ENCODE measurements around the gene DNAAF5.

DNAAF5 gene

DNA sequence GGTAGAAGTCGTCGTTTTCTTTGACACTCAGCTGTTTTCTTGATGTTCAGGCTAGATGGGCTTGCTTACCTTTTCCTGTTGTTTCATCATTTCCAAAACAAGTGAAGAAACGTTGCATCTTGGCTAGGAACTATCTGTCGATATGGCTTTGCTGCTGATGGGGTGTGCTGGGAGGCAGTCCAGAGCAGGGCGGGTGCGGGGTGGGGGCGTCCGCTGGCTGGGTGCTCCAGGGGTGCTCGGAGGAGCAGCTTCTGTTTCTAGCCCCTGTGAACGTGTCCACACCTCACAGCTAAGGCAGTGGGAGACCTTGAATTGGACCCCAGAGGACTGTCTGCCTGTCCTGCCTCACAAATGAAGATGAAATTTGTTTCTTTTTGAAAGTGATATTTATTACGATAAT lies 98.2 kb downstream of the DNAAF5 start:
- intact Hi-C loops (cut with DNase I) = no loop called here
- peak in 4 of 10 donors; percentile 5 to 47 (median 14) for DNase-seq

DNA sequence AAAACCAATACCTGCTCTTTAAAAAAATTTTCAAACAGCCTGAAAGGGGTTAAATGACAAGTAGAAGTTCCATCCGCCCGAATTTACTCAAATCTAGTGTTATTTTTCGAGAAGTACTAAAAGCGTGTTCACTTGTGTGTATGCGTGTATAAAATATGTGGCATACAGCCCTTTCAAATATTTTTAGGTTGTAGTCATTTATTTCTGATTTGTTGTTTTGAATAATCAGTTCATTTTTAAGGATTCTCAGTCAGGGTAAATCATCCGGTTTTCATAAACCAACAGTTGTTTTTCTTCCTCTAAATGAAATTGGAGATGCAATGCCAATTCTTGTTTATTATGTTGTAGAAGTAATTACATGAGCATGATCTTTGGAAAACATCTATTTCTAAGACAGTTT lies 98.9 kb downstream of the DNAAF5 start:
- intact Hi-C loops (cut with DNase I) = no loop called here
- no peak for DNase-seq

DNA sequence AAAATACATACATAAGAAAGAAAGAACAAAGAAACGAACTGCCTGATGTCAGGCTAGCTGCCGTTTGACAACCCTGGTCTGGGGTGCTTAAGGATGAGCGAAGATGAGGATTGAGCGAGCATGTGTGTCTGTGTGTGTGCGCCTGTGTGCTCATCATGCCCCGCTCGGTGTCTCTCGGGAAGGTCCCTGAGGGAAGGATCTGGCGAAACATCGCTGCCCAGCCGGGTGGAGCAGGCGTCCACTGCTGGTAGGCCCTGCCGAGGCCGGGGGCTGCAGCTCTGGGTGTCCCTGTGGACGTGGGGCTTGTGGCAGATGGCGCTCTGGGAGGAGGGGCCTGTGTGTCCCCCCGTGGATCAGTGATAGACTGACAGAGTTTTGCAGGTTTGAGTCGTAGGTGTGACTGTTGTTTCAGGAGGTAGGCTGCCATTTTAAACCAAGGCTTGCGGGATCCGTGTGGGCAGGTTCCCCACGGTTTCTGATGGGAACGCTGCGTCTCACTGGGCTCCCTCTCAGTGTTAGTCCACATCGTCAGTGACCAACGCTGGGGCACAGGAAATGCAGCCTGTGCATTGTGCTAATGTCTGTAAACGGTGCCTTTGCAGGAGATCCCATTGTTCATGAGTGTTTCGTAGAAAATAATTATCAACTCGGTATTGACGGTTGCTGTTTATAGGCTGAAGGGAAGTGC lies 99.9 kb downstream of the DNAAF5 start:
- DNase-seq = peak in 3 of 10 donors; percentile 81 to 83 (median 82)
- intact Hi-C loops (cut with DNase I) = no loop called here

DNA sequence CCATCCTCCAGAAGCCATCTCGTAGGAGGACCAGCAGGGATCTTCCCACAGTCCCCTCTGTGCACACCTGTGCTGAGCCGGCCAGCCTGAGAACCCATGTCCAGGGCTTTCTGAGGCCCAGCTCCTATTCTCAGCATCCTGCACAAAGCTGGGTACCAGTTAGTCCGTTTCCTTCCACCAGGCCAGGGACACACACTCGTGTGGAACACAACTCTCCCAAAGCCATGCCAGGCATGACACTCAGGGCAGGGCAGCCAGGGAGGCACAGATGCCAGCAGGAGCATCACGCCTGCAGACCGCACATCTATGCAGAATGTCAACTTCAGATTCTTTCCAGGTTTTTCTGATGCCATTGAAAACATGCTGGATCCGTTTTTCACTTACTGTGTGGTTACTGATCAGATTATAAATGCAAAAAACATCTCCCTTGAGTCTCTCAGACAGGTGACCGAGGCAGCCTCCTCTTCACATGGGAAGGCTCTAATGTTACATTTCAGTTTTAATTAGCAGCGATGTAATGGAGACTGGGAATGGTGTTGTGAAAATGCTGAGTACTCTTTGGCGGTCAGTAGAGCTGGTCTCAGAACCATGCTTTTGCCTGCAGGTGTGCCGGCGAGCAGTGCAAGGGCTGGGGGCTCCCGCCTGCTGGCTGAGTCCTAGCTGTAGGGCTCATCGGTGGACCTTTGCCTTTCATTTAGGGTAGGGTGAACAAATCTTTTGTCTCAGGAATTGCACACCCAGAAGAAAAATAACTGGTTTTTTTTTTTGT lies 102.5 kb downstream of the DNAAF5 start:
- intact Hi-C loops (cut with DNase I) = no loop called here
- DNase-seq = peak in 2 of 10 donors; percentile 37 to 70

DNA sequence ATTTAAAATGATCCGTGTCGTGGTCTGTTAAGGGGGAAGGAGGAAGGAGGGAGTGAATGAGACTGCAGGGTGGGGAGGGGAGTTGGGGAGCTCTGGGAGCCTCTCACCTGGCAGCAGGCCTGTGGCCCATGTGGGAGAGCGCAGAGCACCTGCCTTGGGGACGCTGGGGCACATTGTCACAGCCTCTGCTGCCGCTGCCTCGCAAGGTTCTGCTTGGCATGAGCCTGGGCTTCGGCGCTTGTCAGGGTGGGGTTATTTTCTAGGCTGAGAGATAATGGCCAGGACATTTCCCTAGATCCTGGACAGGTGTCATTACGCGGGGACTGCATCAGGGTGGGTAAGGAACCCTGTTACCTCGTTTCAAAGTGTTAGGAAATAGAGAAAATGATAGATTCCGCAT lies 103.6 kb downstream of the DNAAF5 start:
- peak in 2 of 10 donors; percentile 60 to 75 for DNase-seq

DNA sequence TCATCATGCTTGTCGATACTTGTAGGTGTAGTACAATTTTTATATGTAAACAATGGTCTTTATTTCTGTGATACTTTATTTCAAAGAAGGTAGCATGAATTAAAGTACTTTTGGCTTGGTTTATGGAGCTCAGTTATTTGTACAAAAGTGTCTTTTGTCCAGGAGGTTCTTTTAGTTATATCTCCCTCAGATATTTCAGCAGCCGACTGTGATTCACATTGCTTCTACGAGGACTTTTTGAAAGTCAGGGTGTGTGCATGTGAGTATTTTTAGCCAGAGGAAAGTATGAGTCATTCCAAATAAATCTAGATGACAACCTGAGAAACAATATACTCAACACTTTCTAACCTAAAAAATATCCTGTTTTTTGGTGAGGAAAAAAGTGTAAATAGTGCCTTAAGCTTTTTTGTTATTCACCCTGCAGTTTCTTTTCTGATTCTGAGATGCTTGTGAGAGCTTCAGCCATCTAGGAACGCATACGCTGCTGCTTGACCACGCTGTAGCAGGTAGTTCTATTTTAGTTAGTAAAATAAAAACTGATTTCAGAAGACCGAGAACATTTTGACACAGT lies 105.2 kb downstream of the DNAAF5 start:
- intact Hi-C loops (cut with DNase I) = no loop called here
- peak in 1 of 10 donors; percentile 47 for DNase-seq

More for the DNA sequence above, 103.6 kb downstream of the DNAAF5 start:
- intact Hi-C loops (cut with DNase I) = no loop called here

DNA sequence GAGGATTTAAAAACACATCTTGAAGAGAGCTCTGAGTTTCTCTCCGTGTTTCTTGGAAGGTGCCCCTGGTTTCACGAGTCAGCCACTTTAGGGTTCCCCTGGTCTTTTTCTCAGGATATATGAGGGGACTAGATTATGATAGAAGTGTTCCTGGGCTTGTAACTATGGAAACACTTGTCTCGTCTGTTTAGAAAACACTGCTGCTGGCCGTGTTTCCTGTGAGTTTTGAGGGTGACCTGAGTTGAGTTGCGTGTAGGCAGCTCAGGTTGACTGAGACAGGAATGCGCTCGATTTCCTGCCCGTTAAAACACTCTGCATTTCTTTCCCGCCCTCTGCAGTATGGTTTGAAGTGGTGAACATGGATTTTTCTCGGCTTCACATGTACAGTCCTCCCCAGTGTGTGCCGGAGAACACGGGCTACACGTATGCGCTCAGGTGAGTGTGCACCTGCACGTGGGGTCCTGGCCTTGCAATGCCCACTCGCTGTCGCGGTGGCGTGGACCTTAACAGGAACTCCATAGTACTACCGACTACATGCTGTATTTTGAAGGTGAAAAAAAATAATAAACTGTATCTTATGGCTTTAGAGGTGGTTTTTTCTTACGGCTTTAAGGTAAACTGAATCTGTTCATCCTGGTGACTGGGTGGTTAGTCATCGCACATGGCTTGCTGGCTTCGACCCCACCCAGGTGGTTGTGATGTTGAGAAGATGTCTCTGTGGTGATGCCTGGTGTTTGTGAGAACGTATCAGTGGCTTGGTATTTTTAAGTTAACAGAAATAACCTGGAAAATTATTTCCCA lies 105.9 kb downstream of the DNAAF5 start, which contains the start of gene SUN1:
Gene SUN1, plus strand, starts transcription at position 310 of the 801 bp plus-strand sequence. Its CDS starts 49 bp downstream, at position 359.
- DNase-seq = peak in 3 of 10 donors; percentile 44 to 75 (median 46)

DNA sequence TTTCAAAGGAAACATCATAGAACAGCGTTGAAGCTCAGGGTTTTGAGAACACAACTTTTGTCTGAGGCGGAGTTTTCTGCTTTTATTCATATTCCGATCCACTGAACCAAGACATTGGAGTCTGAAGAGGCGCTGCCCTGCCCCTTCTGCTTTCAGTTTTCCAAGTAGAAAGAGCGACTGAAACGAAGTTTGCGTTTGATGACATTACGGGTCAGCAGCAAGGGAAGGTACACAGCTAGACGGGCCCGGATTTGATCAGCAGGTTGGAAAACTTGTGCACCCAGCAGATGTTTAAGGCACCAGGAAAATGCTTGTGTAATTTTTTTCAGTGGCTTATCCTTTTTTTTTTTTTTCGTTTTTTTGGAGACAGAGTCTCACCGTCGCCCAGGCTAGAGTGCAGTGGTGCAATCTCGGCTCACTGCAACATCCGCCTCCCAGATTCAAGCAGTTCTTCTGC lies 106.5 kb downstream of the DNAAF5 start:
- DNase-seq = peak in 1 of 10 donors; percentile 3
- intact Hi-C loops (cut with DNase I) = no loop called here

More for the DNA sequence above, 105.9 kb downstream of the DNAAF5 start, which contains the start of gene SUN1:
- intact Hi-C loops (cut with DNase I) = no loop called here

DNA sequence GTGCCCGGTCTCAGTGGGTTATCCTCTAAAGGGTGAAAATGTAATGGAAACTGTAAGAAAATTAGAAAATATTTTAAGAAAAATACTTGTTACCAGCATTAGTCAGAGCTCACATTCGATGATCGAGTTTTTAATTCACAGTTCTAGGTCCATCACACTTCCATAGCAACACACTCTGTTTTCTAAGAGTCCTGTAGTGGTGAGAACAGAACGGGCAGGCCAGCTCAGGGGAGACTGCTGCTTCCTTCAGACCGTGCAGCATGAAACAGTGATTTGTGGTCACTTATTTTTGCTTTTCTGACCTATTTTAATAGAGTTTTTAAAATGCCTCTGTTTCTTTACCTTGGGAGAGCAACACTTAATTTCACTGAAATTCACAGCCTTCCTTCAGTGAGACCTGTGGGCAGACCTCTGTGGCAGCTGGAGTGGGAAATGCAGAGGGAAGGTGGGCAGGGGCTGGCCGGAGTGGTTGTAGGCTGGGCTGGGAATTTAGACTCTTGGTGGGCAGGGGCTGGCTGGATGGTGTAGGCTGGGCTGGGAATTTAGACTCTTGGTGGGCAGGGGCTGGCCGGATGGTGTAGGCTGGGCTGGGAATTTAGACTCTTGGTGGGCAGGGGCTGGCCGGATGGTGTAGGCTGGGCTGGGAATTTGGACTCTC lies 107.2 kb downstream of the DNAAF5 start:
- intact Hi-C loops (cut with DNase I) = no loop called here
- DNase-seq = peak in 2 of 10 donors; percentile 25 to 37

DNA sequence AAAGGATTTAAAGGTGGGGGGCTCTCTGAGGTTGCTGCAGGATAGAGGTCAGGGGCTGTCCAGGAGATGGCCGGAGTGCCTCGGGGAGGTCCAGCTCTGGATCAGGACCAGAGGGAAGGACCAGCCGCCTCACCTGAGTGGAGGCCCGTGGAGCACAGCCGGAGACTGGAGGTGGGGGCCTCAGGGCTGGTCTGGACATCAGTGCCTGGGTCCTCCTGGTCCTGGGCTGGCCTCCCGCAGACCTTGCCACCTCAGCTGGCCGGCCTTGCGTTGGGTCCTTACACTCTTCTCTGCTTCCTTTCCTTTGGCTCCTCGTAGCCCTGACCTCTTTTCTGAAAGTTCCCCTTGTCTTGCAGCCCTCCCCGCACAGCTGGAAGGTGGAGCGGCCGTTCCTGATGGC lies 107.8 kb downstream of the DNAAF5 start:
- peak in 2 of 10 donors; percentile 16 to 68 for DNase-seq
- intact Hi-C loops (cut with DNase I) = no loop called here

DNA sequence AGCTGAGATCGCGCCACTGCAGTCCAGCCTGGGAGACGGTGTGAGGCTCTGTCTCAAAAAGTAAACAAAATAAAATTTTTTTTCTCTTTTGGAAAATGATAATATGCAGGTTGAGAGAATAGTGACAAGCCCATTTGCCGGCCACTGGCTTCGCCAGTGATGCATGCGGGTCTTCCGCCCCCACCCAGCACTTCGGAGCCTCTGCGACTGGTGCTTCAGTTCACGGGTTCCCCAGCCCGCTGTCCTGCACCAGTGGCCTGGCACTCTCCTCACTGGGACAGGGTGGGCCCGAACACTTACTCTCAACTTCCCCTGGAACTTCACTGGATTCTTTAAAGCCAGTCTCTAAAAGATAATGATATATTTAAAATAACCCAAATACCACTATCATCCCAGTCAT lies 108.5 kb downstream of the DNAAF5 start:
- intact Hi-C loops (cut with DNase I) = no loop called here
- DNase-seq = peak in 2 of 10 donors; percentile 14 to 78

DNA sequence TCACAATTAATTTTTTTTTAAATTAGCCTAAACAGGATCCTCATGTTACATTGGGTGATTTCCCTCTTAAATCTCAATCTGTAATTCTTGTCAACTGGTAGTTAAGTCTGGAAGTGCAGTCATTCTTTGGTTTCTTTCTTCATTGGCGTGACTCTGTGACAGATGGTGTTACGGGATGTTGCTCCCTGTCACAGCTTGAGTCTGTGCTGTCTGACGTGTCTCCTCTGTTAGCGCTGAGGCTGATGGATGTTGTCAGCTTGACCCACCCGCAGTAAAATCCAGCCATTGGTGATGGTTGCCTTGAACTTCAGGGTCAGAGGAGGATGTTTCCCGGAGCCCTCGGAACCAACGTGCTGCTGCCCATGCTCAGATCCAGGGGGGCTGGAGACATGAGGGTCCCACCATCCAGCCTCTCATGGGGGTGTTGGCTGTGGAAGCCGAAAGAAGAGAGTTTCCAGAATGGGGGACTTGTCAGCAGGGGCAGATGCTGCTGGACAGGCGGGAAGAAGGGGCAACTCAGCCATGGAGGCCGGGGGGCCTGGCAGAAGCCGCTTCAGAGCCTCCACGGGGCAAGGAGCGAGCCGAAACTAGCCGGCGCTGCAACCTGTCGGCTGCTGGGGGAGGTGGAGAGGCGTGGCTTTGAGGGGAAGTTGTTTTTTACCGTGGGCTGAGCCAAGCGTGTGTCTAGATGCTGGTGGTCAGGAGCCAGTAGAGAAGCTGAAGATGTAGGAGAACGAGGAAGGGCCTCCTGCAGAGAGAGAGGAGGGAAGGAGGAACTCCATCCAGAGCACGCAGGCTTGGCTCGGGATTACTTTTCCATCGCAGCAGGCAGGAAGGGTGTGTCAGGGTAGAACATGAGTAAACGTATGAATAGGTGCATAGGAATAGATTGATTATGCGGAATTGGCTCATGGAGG lies 109.2 kb downstream of the DNAAF5 start:
- DNase-seq = peak in 3 of 10 donors; percentile 31 to 75 (median 64)
- intact Hi-C loops (cut with DNase I) = no loop called here

Measured in posterior cingulate gyrus (tissue), 11 donors.